Epithelial cell of proximal tubule (primary cell): ENCODE results near the gene SNX12. TPM values are rescaled to one million over a fixed set of nuclear protein-coding genes. Genes with fewer than 3 reads are reported as not detected.
"Not testable (repeated sequence)": the region's sequence is repeated elsewhere in the genome, so short reads cannot be mapped to it uniquely, and the experiment has no call there.

Source experiments
- DNase-seq: peaks from one replicate; pipeline ENCODE4 v3.0.0-alpha.2; 2011; ENCODE audit warnings: low read depth
- H3K4me3 ChIP-seq: 2 replicates; pipeline ENCODE4 v1.5.1; 2011; ENCODE audit warnings: low read depth, mild to moderate bottlenecking, low read length
- CTCF ChIP-seq: conservative IDR thresholded peaks from 2 replicates; pipeline ENCODE4 v1.5.1; 2012; ENCODE audit warnings: low read depth, mild to moderate bottlenecking, low read length
- total RNA-seq: library from RNA; depleted of rRNA; stranded (reverse); fragments of >200 nt; gene quantifications from 2 replicates; pipeline ENCODE4 v1.2.3, GENCODE V29; 2015

Gene SNX12
- total RNA-seq, 1 donor from 2014 or later, result 50.9 TPM

DNA sequence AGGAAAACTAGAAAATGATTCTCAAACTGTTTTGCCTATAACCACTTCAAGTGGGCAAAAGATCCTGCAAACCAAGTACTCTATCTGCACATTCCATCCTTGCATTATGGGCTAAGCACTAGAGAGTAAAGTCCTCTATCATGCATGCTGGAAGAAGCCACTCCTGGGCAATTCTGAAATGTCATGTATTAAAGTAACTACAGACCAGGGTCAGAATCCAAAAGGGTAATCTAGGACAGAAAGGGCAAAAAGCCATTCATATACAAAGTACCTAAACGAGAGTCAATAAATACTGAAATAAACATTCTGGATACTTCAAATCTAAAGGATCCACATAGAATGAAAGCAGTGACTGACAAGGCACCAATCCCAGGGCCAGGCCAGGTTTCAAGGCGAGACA, 1.0 kb downstream of the SNX12 start:
- no peak for DNase-seq
- peak overlapping the region; percentile 73 for H3K4me3 ChIP-seq
- no peak for TF ChIP-seq CTCF

DNA sequence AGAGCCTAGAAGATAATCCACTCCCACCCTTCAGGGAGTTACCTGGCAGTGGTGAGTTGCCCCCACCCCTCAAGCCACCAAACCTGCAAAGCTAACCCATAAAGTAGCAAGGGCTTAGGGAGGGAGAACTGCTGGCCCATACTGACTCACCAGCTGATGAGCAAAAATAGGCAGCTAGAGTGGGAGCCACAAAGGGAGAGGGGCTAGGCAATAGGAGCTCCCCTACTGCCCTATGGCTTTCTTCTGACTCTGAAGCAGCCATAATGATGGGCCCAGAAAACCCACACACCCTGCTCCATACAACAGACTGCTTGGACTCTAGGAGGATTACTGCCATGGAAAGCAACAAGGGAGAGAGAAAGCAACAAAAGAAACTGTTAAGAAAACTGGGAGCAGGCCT, 8.0 kb downstream of the SNX12 start:
- H3K4me3 ChIP-seq, result no peak overlapping the region
- DNase-seq, result no peak
- TF ChIP-seq CTCF, result no peak

DNA sequence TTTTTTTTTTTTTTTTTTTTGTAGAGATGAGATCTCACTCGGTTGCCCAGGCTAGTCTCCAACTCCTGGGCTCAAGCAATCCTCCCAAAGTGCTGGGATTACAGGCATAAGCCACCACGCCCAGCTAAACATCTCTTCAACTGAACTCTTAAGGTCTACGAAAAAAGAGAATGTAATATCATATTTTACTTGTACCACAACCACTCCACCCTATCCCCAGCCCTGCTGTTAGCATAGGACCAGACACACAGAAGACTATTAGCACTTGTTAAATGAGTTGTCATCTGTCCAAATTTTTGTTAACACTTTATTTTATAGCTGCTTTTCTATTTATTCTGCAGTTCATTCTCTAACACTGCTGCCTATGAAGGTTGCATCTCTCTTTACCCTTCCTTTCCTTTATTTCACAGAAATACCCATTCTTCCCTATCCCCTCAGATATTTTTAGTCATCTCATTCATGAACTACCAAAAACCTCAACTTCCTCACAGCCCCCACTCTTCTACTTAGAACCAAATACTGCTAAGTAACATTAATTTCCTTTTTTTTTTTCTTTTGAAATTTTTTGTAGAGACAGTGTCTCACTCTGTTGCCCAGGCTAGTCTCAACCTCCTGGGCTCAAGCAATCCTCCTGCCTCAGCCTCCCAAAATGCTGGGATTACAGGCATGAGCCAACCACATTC, 10.1 kb downstream of the SNX12 start:
- no peak overlapping the region for H3K4me3 ChIP-seq
- no peak for DNase-seq
- TF ChIP-seq CTCF, result no peak

DNA sequence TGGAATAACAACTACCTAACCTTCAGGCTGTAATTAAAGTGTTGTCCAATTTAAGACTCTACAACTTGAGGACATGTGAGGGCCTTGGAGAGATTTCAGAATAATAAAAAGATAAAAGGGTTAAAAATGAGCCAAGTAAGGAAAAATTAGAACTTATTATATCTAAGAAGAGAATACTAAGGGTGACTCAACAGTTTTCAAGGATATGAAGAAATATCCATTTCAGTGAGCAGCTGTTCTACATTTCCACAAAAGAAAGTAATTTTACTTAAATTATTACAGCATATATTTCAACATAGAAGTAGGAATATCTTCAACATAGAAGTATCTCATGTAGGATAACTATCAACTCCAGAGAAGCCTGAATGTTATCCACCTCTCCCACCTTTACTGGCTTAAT, 11.3 kb downstream of the SNX12 start:
- no peak for TF ChIP-seq CTCF
- H3K4me3 ChIP-seq, result no peak overlapping the region
- no peak for DNase-seq

DNA sequence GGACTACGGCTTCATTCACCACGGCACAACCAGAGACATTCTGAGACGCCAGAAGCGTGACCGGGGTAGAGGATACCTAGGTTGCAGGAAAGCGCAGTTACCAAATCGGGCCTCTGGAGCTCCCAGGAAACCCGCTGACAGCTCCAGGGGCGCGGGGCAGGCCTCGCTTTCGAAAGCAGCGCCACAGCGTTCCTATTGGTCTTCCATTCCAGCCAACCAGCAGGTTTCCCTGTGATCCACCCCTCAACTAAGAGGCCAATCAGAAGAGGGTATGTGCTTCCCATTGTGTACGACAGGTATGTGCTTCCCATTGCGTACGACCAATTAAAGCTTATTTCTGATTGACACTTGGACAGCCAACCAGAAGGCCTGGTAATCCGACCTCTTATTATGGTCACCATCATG, 14.9 kb downstream of the SNX12 start:
- no peak for DNase-seq
- TF ChIP-seq CTCF, result no peak
- H3K4me3 ChIP-seq, result no peak overlapping the region

- H3K4me3 ChIP-seq, result no peak overlapping the region
- no peak for TF ChIP-seq CTCF
- no peak for DNase-seq
Observed at GRCh38 chrX:71052721-71053120, 15.4 kb downstream of the SNX12 start.

- H3K4me3 ChIP-seq, DNase-seq: not testable (repeated sequence)
Observed at GRCh38 chrX:71047891-71048290, 20.2 kb downstream of the SNX12 start.
